Anterior cingulate cortex (tissue), 58 donors: Measurements from ENCODE around the gene NPLOC4.
"Not testable (repeated sequence)": the region's sequence is repeated elsewhere in the genome, so short reads cannot be mapped to it uniquely, and the experiment has no call there.

Experiments
- DNase-seq, 58 donors: peaks; one replicate each; lab custom pipeline; 2025; lab: John Stamatoyannopoulos, UW

Gene NPLOC4

DNA sequence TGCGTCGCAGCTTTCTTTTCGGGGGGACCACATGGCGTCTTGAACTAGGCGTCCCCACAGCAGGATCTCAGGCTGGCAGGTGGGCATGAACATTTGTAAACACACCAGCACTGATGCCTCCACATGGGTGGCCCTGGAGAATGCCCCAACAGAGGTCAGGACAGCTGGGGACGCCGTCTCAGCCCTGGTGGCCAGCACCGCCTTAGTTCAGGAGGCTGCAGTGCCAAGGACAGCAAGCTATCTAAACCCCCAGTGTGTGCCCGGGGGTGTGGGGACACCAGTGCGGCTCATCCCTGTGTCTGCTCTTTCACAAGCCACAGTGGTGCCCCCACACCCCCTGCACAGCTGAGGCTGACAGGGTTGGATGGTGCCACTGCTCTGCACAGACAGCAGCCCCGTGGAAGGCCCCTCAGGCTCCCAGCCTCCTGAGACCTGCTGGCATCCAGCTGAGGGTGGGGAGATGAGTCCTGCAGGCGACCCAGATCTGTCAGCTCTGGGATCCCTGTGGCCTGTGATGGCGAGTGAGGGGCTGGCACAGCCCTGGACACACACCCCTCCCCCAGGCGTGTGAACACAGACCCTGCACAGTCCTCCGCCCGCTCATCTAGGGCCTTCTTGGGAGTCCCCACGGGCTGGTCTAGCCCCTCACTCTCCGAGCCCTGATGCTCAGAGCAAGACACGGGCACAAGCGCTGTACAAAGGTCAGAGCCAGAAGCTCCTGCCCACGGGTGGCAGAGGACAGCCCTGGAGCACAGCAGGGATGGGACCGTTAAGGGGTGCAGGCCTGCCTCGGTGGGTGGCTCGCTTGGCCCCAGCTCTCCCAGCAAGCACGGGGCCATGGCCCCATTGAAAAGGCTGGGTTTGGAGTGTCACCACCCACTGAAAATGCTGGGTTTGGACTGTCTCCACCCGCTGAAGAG lies 98.0 kb downstream of the NPLOC4 start:
- DNase-seq, result no peak

DNA sequence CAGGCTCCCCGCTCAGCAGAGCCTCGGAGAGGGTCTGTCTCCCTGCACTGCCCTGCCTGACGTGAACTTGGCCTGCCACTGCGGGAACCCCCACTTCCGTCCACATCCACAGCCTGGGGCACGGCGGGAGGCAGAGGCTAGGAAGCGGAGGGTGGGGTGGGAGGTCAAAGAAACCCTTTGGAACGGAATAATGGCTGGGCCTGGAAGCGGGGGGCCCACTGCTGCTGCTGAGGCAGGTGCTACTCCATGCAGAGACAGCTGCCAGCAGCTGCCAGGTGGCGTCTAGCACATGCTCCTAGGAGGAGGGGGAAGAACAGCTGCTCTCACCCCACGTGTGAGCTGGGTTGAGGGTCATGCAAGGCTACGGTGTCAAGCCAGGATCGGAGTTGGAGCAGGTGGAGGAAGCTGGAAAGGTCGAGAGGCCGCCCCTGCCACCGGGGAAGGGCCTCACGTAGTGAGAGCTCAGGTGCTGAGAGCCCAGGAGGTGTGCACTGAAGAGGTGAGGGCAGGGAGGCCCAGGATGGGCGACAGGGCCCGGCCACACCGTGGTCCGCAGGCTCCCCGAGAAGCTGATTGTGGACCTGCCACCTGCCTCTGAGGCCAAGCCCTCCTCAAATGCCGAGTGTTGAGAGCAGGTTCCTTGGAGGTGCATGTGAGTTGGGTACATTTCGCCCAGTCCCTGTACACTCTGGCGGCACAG lies 98.9 kb downstream of the NPLOC4 start:
- DNase-seq, result no peak

DNA sequence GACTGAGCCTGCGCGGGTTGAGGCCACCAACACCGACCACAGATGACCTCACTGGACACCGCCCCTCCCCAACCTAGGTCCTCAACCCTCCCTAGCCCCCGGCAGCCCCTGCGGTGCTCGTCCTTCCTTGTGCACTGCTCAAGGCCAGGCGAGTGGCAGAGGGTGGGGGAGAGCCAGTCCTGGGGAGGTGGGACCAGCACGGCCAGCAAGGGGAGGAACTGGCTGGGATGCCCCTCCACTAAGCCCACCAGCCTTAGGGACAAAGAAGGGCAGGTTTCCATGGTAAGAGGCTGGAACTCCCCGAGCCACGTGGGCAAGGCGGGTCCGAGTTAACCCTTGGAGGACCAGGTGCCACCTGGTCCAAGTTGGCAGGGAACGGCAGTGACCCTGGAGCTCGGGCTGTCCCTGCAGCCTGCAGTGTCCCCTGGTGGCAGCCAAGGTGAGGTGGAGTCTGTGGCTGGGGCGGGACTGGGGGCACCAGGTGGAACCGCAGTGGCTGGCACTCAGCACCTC lies 99.5 kb downstream of the NPLOC4 start:
- no peak for DNase-seq

DNA sequence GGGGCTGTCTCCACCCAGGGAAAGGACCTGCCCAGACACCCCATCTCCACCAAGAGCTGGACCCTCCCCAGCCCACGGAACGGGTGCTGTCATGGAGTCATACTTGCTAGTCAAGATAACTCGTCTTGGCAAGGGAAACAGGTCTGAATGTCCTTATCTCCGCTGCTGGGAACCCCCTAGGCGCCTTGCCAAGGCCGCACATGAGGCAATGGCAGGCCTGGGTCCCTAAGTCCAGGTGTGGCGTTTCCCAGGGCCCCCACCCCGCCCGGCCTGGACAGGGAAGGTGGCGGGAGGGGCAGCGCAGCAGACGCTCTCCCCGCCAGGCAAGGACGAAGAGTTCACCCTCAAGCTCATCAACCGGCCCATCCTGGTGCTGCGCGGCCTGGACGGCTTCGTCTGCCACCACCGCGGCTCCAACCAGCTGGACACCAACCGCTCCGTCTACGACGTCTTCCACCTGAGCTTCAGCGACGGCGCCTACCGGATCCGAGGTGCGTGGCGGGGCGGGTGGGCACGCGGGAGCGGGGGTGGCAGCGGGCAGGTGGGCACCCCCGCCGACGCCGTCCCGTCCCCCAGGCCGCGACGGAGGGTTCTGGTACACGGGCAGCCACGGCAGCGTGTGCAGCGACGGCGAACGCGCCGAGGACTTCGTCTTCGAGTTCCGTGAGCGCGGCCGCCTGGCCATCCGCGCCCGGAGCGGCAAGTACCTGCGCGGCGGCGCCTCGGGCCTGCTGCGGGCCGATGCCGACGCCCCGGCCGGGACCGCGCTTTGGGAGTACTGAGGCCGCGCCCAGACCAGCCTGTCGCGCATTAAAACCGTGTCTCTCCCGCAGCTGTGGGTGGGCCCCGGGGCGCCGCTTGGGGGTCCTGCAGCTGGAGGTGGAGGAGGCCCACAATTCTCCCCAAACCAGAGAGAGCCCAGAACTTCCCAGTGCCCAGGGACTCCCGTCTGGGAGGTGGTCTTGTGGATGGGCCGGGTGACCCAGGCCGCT lies 100.3 kb downstream of the NPLOC4 start:
- no peak for DNase-seq

DNA sequence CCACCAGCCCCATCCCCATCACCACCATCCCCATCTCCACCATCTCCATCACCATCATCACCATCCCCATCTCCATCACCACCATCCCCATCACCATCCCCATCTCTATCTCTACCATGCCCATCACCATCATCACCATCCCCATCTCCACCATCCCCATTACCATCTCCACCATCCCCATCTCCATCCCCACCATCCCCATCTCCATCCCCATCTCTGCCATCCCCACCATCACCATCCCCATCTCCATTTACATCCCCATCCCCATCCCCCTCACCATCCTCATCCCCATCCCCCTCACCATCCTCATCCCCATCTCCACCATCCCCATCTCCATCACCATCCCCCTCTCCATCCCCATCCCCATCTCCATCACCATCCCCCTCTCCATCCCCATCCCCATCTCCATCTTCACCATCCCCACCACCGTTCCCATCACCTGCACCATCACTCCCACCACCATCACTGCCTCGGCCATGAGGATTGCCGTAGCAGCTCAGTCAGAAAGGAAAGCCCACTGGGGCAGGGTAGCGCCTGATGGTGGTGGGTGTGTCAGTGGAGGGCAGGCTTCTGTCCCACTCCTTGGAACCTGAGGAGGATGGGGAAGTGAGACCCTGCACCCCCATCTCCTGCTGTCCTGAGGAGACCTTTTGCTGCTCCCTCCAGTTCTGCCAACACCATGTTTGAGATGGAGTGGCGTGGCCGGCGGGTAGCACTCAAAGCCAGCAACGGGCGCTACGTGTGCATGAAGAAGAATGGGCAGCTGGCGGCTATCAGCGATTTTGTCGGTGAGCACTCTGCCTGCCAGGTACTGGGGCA lies 101.2 kb downstream of the NPLOC4 start:
- no peak for DNase-seq

- no peak for DNase-seq
These were observed 101.9 kb downstream of the NPLOC4 start for GRCh38 chr17:81535007-81535328.

- no peak for DNase-seq
These were observed 102.5 kb downstream of the NPLOC4 start for GRCh38 chr17:81534157-81535006.

DNA sequence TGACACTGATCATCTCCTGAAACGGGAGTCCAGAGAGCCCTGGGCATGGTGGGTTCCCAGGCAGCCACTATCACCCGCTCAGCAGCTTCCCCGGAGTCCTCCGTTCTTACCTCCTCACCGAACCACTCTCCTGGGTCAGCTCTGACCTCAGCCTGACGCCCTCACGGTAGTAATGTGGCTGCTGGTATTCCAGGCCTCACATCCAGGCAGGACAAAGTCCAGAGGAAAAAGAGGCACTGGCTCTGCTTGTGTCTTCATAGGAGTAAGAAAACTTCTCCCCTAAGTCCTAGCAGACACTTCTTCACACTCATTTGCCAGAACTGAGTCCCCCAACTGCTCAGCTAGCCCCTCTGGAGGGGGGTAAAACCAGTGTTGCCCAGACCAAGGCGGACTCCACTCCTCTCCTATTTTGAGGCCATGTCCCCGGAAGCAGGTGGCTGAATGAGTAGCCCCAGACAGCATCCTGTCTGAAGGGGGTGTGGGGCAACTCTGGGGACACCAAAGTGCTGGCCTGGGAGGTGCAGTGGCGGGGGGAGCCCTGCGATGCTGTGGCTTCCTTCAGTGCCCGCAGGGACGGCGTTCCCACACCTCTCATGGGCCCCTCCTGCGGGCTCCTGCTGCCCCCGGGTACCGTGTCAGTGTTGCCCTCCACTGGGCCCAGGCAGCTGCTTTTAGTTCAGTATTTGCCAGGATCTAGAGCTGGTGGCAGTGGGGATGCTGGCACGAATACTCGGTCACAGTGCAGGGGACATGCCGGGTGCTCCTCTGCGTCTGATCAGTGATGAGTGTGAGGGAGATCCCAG lies 103.4 kb downstream of the NPLOC4 start:
- no peak for DNase-seq

GRCh38 chr17:81532490-81533287 lies 104.2 kb downstream of the NPLOC4 start:
- DNase-seq, result no peak

GRCh38 chr17:81531998-81532404 lies 104.9 kb downstream of the NPLOC4 start:
- DNase-seq, result not testable (repeated sequence)

- not testable (repeated sequence) for DNase-seq
These were observed 105.9 kb downstream of the NPLOC4 start for GRCh38 chr17:81531013-81531412.

DNA sequence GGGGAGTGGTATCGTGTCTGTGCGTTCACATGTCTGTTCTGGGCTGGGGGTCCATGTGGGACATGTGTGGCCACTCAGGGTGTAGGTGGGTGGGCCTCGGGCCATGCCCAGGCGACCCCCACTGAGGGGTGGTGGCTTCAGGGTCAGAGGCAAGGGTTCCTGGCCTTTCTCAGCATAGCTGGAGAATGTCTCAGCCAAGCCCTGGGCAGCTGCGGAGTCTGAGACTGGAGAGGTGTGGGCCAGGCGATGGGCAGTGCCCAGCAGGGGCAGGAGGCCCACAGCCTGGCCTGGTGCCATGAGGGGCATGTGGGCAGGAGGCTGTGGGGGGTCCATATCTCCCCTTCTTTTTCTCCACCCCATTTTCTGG lies 107.5 kb downstream of the NPLOC4 start:
- DNase-seq, result no peak

- no peak for DNase-seq
These were observed 108.1 kb downstream of the NPLOC4 start for GRCh38 chr17:81528651-81529436.

DNA sequence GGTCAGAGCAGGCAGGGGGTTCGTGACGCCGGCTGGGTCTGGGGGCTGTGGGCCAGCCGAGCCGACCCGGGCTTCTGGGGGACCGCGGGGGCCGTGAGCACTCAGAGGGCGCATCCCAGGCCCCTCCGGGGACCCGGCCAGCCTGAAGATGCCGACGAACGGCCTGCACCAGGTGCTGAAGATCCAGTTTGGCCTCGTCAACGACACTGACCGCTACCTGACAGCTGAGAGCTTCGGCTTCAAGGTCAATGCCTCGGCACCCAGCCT lies 108.6 kb downstream of the NPLOC4 start:
- no peak for DNase-seq

DNA sequence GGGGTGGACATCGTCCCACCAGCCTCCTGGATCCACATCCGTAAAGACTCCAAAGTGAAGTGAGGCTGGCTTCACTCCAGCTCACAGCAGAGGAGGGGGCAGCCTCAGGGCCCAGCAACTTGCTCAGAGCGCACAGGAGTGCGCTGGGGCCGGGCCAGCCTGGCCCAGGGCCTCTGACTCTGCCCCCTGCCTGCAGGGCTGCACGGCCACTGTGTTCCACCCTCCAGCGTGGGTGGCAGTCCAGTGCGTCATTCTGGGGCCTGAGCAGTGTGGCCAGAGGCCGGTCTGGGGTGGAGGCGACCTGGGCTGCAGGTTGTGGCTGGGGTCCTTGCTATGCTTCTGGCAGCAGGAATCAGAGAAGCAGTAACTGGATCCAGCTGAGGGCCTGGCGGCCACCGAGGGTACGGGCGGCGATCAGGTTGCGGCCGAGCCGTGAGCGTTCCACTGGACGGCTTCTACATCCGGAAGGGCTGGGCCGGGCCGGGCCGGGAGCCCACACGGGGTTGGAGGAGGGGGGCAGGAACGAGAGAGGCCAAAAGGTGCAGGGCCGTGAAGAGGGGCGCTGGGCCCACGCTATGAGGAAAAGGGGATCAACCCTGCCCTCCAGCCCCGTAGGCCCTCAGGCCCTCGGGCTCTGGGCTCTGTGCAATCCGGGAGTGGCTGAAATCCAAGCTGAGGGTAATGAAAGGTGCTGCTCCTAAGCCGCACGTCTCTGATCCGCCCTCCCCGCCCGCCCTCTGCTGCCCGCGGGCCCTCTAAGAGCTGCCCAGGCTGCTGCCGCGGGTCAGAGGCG lies 109.1 kb downstream of the NPLOC4 start, which contains the start of gene FSCN2:
Gene FSCN2, plus strand, starts transcription at position 787 of the 793 bp plus-strand sequence. CDS start 155 bp downstream, outside the sequence.
- no peak for DNase-seq
